H1 (cell line): ENCODE measurements around the gene RETNLB. TPM values are rescaled to one million over a fixed set of nuclear protein-coding genes. Genes with fewer than 3 reads are reported as not detected.

ENCODE experiments used
- CTCF ChIA-PET: fragments of 300-600 bp; sonication (Branson Sonifier 250); formaldehyde crosslinking; loops from one replicate; lab custom pipeline; 2021; ENCODE audit not compliant: partially characterized antibody; lab: Charles Lee
- POLR2A ChIA-PET: fragments of 300-600 bp; sonication (Branson Sonifier 250); formaldehyde crosslinking; loops from one replicate; lab custom pipeline; 2021; ENCODE audit warnings: inconsistent platforms; ENCODE audit not compliant: partially characterized antibody; lab: Charles Lee
- DNase-seq, 2 experiments: peaks; one replicate each; pipeline versions ENCODE4 v3.0.0 to v3.0.0-alpha.2; 2010 to 2022; ENCODE audit warnings: low spot score in 2 of 2, low read depth in 1 of 2, mixed read lengths in 1 of 2
- FAIRE-seq: peaks from 2 replicates; lab custom pipeline; 2011; peaks lifted over from hg19 to GRCh38; lab: Jason Lieb, UNC
- H2AFZ ChIP-seq: 2 replicates; pipeline ENCODE4 v1.8.1; 2012; ENCODE audit warnings: low read length, inconsistent platforms
- H2AK5ac ChIP-seq: 2 replicates; pipeline ENCODE4 v1.6.1; 2013; ENCODE audit warnings: low read depth, low read length
- H2BK120ac ChIP-seq: replicated peaks from 2 replicates; pipeline ENCODE3; 2013; ENCODE audit warnings: low read depth, low read length, inconsistent platforms
- H2BK12ac ChIP-seq: 2 replicates; pipeline ENCODE4 v1.6.1; 2013; ENCODE audit warnings: low read depth, low read length
- H2BK15ac ChIP-seq: 2 replicates; pipeline ENCODE4 v1.6.1; 2013; ENCODE audit warnings: low read length
- H2BK20ac ChIP-seq: 2 replicates; pipeline ENCODE4 v1.6.1; 2013; ENCODE audit warnings: low read length
- H2BK5ac ChIP-seq: 2 replicates; pipeline ENCODE4 v1.6.1; 2013; ENCODE audit warnings: low read depth, low read length
- H3K14ac ChIP-seq: 2 replicates; pipeline ENCODE4 v1.6.1; 2013; ENCODE audit warnings: inconsistent platforms; ENCODE audit not compliant: insufficient read length
- H3K18ac ChIP-seq: 2 replicates; pipeline ENCODE4 v1.6.1; 2013; ENCODE audit warnings: low read length; ENCODE audit errors: extremely low read depth
- H3K23ac ChIP-seq: 2 replicates; pipeline ENCODE4 v1.6.1; 2013; ENCODE audit warnings: inconsistent platforms; ENCODE audit not compliant: insufficient read length
- H3K23me2 ChIP-seq: 2 replicates; pipeline ENCODE4 v1.6.1; 2013; ENCODE audit warnings: low read depth, low read length
- H3K27ac ChIP-seq: 2 replicates; pipeline ENCODE4 v1.6.1; 2011; ENCODE audit warnings: low read depth, low read length, inconsistent platforms
- H3K27me3 ChIP-seq, 4 experiments: replicated peaks in 1 of 4; 1 replicate in 1 of 4; 2 replicates in 3 of 4; pipeline versions ENCODE4 v1.6.1 to v1.8.1; 2011 to 2013; ENCODE audit warnings: low read length in 3 of 4, mild to moderate bottlenecking in 3 of 4, inconsistent platforms in 2 of 4, mixed read lengths in 2 of 4, moderate library complexity in 1 of 4; ENCODE audit not compliant: control insufficient read depth in 3 of 4, insufficient read depth in 3 of 4; ENCODE audit errors: extremely low read depth in 1 of 4
- H3K36me3 ChIP-seq, 4 experiments: 2 replicates each; pipeline versions ENCODE4 v1.6.1 to v1.8.1; 2011 to 2013; ENCODE audit warnings: mild to moderate bottlenecking in 4 of 4, low read length in 3 of 4, moderate library complexity in 2 of 4, control low read depth in 1 of 4, inconsistent platforms in 1 of 4; ENCODE audit not compliant: insufficient read depth in 4 of 4, control insufficient read depth in 2 of 4
- H3K4ac ChIP-seq: replicated peaks from 2 replicates; pipeline ENCODE3; 2013; ENCODE audit warnings: low read length, low read depth, mixed read lengths, inconsistent platforms; ENCODE audit not compliant: insufficient read length
- H3K4me1 ChIP-seq, 4 experiments: replicated peaks in 1 of 4; 1 replicate in 1 of 4; 2 replicates in 3 of 4; pipeline versions ENCODE4 v1.6.1 to v1.8.1; 2011 to 2013; ENCODE audit warnings: low read length in 3 of 4, inconsistent platforms in 2 of 4, mixed read lengths in 1 of 4; ENCODE audit not compliant: insufficient read depth in 4 of 4, control insufficient read depth in 3 of 4
- H3K4me2 ChIP-seq, 2 experiments: 2 replicates each; pipeline versions ENCODE4 v1.6.1 to v1.8.1; 2011 to 2013; ENCODE audit warnings: low read depth in 2 of 2, low read length in 2 of 2, control low read depth in 1 of 2, inconsistent platforms in 1 of 2, mild to moderate bottlenecking in 1 of 2; ENCODE audit not compliant: insufficient read depth in 1 of 2
- H3K4me3 ChIP-seq, 4 experiments: fragments of 200-600, 300-600 bp in 1 of 4; sonication (generic), shearing (Covaris generic), sonication (Bioruptor Twin) in 1 of 4; 2 replicates each; pipeline versions ENCODE4 v1.5.1 to v1.8.1; 2011 to 2016; ENCODE audit warnings: low read length in 4 of 4, low read depth in 3 of 4, control low read depth in 2 of 4, inconsistent platforms in 2 of 4, mild to moderate bottlenecking in 2 of 4, mixed read lengths in 1 of 4, moderate library complexity in 1 of 4; ENCODE audit not compliant: insufficient read depth in 2 of 4; ENCODE audit errors: extremely low read depth in 1 of 4
- H3K56ac ChIP-seq: replicated peaks from 2 replicates; pipeline ENCODE3; 2013; ENCODE audit warnings: low read depth, mild to moderate bottlenecking, mixed read lengths, low read length, inconsistent platforms; ENCODE audit not compliant: insufficient read length
- H3K79me1 ChIP-seq: 2 replicates; pipeline ENCODE4 v1.6.1; 2013; ENCODE audit warnings: low read depth, low read length, control low read depth
- H3K79me2 ChIP-seq, 2 experiments: 2 replicates each; pipeline versions ENCODE4 v1.6.1 to v1.8.1; 2012 to 2013; ENCODE audit warnings: low read length in 2 of 2, mild to moderate bottlenecking in 2 of 2, inconsistent platforms in 1 of 2; ENCODE audit not compliant: insufficient read depth in 2 of 2, control insufficient read depth in 1 of 2
- H3K9ac ChIP-seq, 4 experiments: replicated peaks in 1 of 4; 1 replicate in 1 of 4; 2 replicates in 3 of 4; pipeline versions ENCODE4 v1.6.1 to v1.8.1; 2011 to 2013; ENCODE audit warnings: low read depth in 3 of 4, low read length in 3 of 4, control low read depth in 2 of 4, mild to moderate bottlenecking in 2 of 4, moderate library complexity in 2 of 4, inconsistent platforms in 1 of 4; ENCODE audit errors: extremely low read depth in 1 of 4
- H3K9me3 ChIP-seq, 2 experiments: 2 replicates each; pipeline versions ENCODE4 v1.6.1 to v1.8.1; 2012 to 2013; ENCODE audit warnings: mild to moderate bottlenecking in 2 of 2, moderate library complexity in 2 of 2, control low read depth in 1 of 2, inconsistent platforms in 1 of 2, low read depth in 1 of 2, low read length in 1 of 2, mixed read lengths in 1 of 2; ENCODE audit not compliant: insufficient read depth in 2 of 2
- H4K20me1 ChIP-seq, 2 experiments: replicated peaks in 1 of 2; 2 replicates each; pipeline versions ENCODE3 to v1.8.1; 2011 to 2013; ENCODE audit warnings: inconsistent platforms in 2 of 2, low read length in 2 of 2, mild to moderate bottlenecking in 1 of 2; ENCODE audit not compliant: insufficient read depth in 2 of 2, control insufficient read depth in 1 of 2
- H4K5ac ChIP-seq: 2 replicates; pipeline ENCODE4 v1.6.1; 2013; ENCODE audit warnings: low read length, low read depth, mixed read lengths, inconsistent platforms; ENCODE audit not compliant: insufficient read length
- H4K8ac ChIP-seq: 2 replicates; pipeline ENCODE4 v1.8.0; 2013; ENCODE audit warnings: mild to moderate bottlenecking, moderate library complexity, low read length, inconsistent platforms; ENCODE audit not compliant: insufficient read depth; ENCODE audit errors: extremely low read depth
- H4K91ac ChIP-seq: replicated peaks from 2 replicates; pipeline ENCODE3; 2013; ENCODE audit warnings: low read length, mixed read lengths, inconsistent platforms; ENCODE audit not compliant: insufficient read length
- ATF2 ChIP-seq: IDR thresholded peaks from 2 replicates; pipeline ENCODE4 v1.6.1; 2012; ENCODE audit warnings: low read length, inconsistent platforms
- BACH1 ChIP-seq: IDR thresholded peaks from 2 replicates; pipeline ENCODE4 v1.6.1; 2012; ENCODE audit warnings: low read length, improper control_type of control experiment
- BRCA1 ChIP-seq: IDR thresholded peaks from 2 replicates; pipeline ENCODE4 v1.6.1; 2012; ENCODE audit warnings: low read depth, low read length, improper control_type of control experiment
- CBX8 ChIP-seq: fragments of 300-800, 300-1000 bp; sonication (generic); IDR thresholded peaks from 2 replicates; pipeline ENCODE4 v1.7.1; 2016; ENCODE audit warnings: low read depth, low read length, borderline replicate concordance
- GTF2F1 ChIP-seq: IDR thresholded peaks from 2 replicates; pipeline ENCODE4 v1.6.1; 2012; ENCODE audit warnings: low read depth, low read length, improper control_type of control experiment, borderline replicate concordance
- JUN ChIP-seq: IDR thresholded peaks from 2 replicates; pipeline ENCODE4 v1.6.1; 2011; ENCODE audit warnings: low read depth, mild to moderate bottlenecking, improper control_type of control experiment, low read length
- MAX ChIP-seq: IDR thresholded peaks from 2 replicates; pipeline ENCODE4 v1.6.1; 2012; ENCODE audit warnings: inconsistent platforms
- POLR2A ChIP-seq, 2 experiments: IDR thresholded peaks; 1 replicate in 1 of 2; 2 replicates in 1 of 2; pipeline ENCODE4 v1.6.1; 2011; ENCODE audit warnings: low read depth in 2 of 2, low read length in 2 of 2, mild to moderate bottlenecking in 2 of 2; ENCODE audit errors: control extremely low read depth in 1 of 2
- SAP30 ChIP-seq: fragments of 300-600 bp; sonication (generic); IDR thresholded peaks from 2 replicates; pipeline ENCODE4 v1.7.1; 2012; ENCODE audit warnings: low read length, moderate library complexity, mild to moderate bottlenecking, inconsistent platforms; ENCODE audit not compliant: insufficient read depth, insufficient replicate concordance
- SP1 ChIP-seq: IDR thresholded peaks from 2 replicates; pipeline ENCODE4 v1.6.1; 2011; ENCODE audit warnings: low read depth, low read length
- TAF1 ChIP-seq: IDR thresholded peaks from 2 replicates; pipeline ENCODE4 v1.6.1; 2011; ENCODE audit warnings: mild to moderate bottlenecking, low read depth, low read length
- TBP ChIP-seq: IDR thresholded peaks from 2 replicates; pipeline ENCODE4 v1.6.1; 2011; ENCODE audit warnings: low read depth, low read length, improper control_type of control experiment
- ZNF274 ChIP-seq: IDR thresholded peaks from 2 replicates; pipeline ENCODE4 v1.7.0; 2012; ENCODE audit warnings: low read length, borderline replicate concordance; ENCODE audit errors: extremely low read depth
- whole genome bisulfite sequencing, 2 experiments: shearing (Covaris generic) in 1 of 2; methylation state at CpG; one replicate each; pipeline versions ENCODE4 v1.1.6 to v1.1.7; 2013 to 2015; ENCODE audit warnings: low lambda C conversion rate in 2 of 2, mixed read lengths in 2 of 2, inconsistent platforms in 1 of 2, low coverage in 1 of 2, missing lambda C conversion rate in 1 of 2; ENCODE audit not compliant: insufficient replicate concordance in 2 of 2, insufficient coverage in 1 of 2, insufficient read length in 1 of 2; ENCODE audit errors: extremely low coverage in 1 of 2, missing lambda C conversion rate in 1 of 2; 5-methylcytosine and 5-hydroxymethylcytosine counted together
- polyA plus RNA-seq, 7 experiments: library from polyadenylated mRNA; depleted of rRNA in 3 of 7; stranded (reverse) in 5 of 7; unstranded in 2 of 7; fragments of >200 nt in 5 of 7; fragments of 200-250 nt in 2 of 7; gene quantifications; 1 replicate in 5 of 7; 2 replicates in 1 of 7; 4 replicates in 1 of 7; pipeline versions ENCODE4 v1.2.1 to v1.2.3, GENCODE V29; 2011 to 2013; ENCODE audit warnings: missing spikeins in 2 of 7, mixed read lengths in 2 of 7
- total RNA-seq: library from RNA; stranded (reverse); fragmentation: NEBNext Ultra II Directional; extraction: Animal tissue kit (Norgen Biotek cat#: 25700); gene quantifications from 2 replicates; pipeline ENCODE4 v1.2.1, GENCODE V29; 2021

Gene RETNLB
- total and polyA plus RNA-seq, 2 of the 8 experiments (the other 6 are each of a cell fraction or from before 2014, with no cell fraction given): not detected

GRCh38 chr3:108722724-108723123 lies 34.5 kb downstream of the RETNLB start:
- ChIA-PET POLR2A (no interaction called here), CTCF (interaction anchor here (0.6 kb wide), 1 partner anchor 664 kb away, joined by 5 read pairs; no protein-coding TSS in a partner anchor)
- no peaks in the 10 kb centered on the region for H3K36me3 ChIP-seq
- TF ChIP-seq ZNF274 (no peak), GTF2F1 (no peak), SAP30 (no peak), TBP (no peak), BRCA1 (no peak), SP1 (no peak), JUN (no peak), MAX (no peak), TAF1 (no peak), CBX8 (no peak), POLR2A (IDR thresholded peaks at IDR 0.05; ENCODE audit: control extremely low read depth in 1 of 2, low read depth in 2 of 2, low read length in 2 of 2) (no peak), ATF2 (no peak), BACH1 (no peak)

More at GRCh38 chr3:108722724-108723123, 34.5 kb downstream of the RETNLB start:
- 47% methylated on average over 1 of the region's 1 CpG; no CpG with 5 or more reads in 1 of the 2 experiments for WGBS, 2 experiments
- Histone ChIP-seq H4K20me1 (no peaks in the 10 kb centered on the region), H2AK5ac (no peak overlapping the region), H4K5ac (no peak overlapping the region), H3K79me1 (no peaks in the 10 kb centered on the region), H2BK120ac (no peak overlapping the region), H3K4me1 (no peaks in the 10 kb centered on the region), H3K18ac (no peak overlapping the region), H3K27ac (no peak overlapping the region), H4K91ac (no peak overlapping the region), H3K14ac (no peak overlapping the region), H2BK12ac (no peak overlapping the region), H3K9me3 (no peaks in the 10 kb centered on the region), H4K8ac (no peak overlapping the region), H3K56ac (no peak overlapping the region), H2BK15ac (no peak overlapping the region), H2AFZ (no peak overlapping the region), H2BK20ac (no peak overlapping the region), H2BK5ac (no peak overlapping the region), H3K23ac (no peak overlapping the region), H3K9ac (no peak overlapping the region), H3K79me2 (no peaks in the 10 kb centered on the region), H3K23me2 (no peaks in the 10 kb centered on the region; the same call in 1 of the 2 replicates), H3K4me2 (no peak overlapping the region), H3K4ac (no peak overlapping the region), H3K27me3 (no peaks in the 10 kb centered on the region), H3K4me3 (no peak overlapping the region)
- FAIRE-seq (no peak), DNase-seq (no peak)
